HepG2 (cell line): ENCODE data around the gene PA2G4. TPM values are rescaled to one million over a fixed set of nuclear protein-coding genes. Genes with fewer than 3 reads are reported as not detected.

ENCODE experiments used
- AHR ChIP-seq: IDR thresholded peaks from 2 replicates; pipeline ENCODE4 v1.6.1; 2018; ENCODE audit warnings: missing genetic modification reagents, missing compliant biosample characterization
- CBFB ChIP-seq: sonication (generic); formaldehyde crosslinking; IDR thresholded peaks from 2 replicates; pipeline ENCODE4 v1.4.0; 2020; ENCODE audit warnings: missing genetic modification reagents
- CREM ChIP-seq, 2 experiments: sonication (generic) in 1 of 2; formaldehyde crosslinking in 1 of 2; IDR thresholded peaks; 2 replicates each; pipeline versions ENCODE4 v1.4.0 to v1.6.1; 2016 to 2020; ENCODE audit warnings: antibody characterized with exemption in 1 of 2, mild to moderate bottlenecking in 1 of 2, missing genetic modification reagents in 1 of 2
- ELF3 ChIP-seq: IDR thresholded peaks from 2 replicates; pipeline ENCODE4 v1.6.1; 2016; ENCODE audit warnings: missing genetic modification reagents, missing compliant biosample characterization
- GLI4 ChIP-seq: sonication (generic); formaldehyde crosslinking; IDR thresholded peaks from 2 replicates; pipeline ENCODE4 v1.5.1; 2020; ENCODE audit warnings: missing genetic modification reagents, mild to moderate bottlenecking, moderate library complexity, borderline replicate concordance
- GMEB1 ChIP-seq: sonication (generic); formaldehyde crosslinking; IDR thresholded peaks from 2 replicates; pipeline ENCODE4 v1.5.1; 2020; ENCODE audit warnings: missing genetic modification reagents, mild to moderate bottlenecking, borderline replicate concordance
- JDP2 ChIP-seq: sonication (generic); formaldehyde crosslinking; IDR thresholded peaks from 2 replicates; pipeline ENCODE4 v1.8.1; 2022; ENCODE audit warnings: missing genetic modification reagents, borderline replicate concordance
- KDM1A ChIP-seq: IDR thresholded peaks from 2 replicates; pipeline ENCODE4 v1.6.1; 2016; ENCODE audit warnings: missing compliant biosample characterization
- KDM2A ChIP-seq: sonication (generic); formaldehyde crosslinking; IDR thresholded peaks from 2 replicates; pipeline ENCODE4 v1.4.0; 2020; ENCODE audit warnings: low read depth, missing genetic modification reagents, borderline replicate concordance
- PTBP1 ChIP-seq: fragments of 200-400 bp; formaldehyde crosslinking; IDR thresholded peaks from 2 replicates; pipeline ENCODE4 v1.6.1; 2018; ENCODE audit warnings: low read length, low read depth; ENCODE audit not compliant: poor library complexity, severe bottlenecking
- SKI ChIP-seq: fragments of 450-650 bp; IDR thresholded peaks from one replicate; pipeline ENCODE4 v1.6.1; 2018; ENCODE audit warnings: mild to moderate bottlenecking; ENCODE audit not compliant: partially characterized antibody
- SMARCC2 ChIP-seq: fragments of 450-650 bp; IDR thresholded peaks from 2 replicates; pipeline ENCODE4 v1.6.1; 2017; ENCODE audit warnings: antibody characterized with exemption, mild to moderate bottlenecking
- SRSF4 ChIP-seq: fragments of 200-400 bp; formaldehyde crosslinking; IDR thresholded peaks from one replicate; pipeline ENCODE4 v1.6.1; 2018; ENCODE audit warnings: mild to moderate bottlenecking, low read depth, low read length, moderate library complexity; ENCODE audit not compliant: poor library complexity, severe bottlenecking
- STAG1 ChIP-seq: sonication (generic); formaldehyde crosslinking; IDR thresholded peaks from 2 replicates; pipeline ENCODE4 v1.4.0; 2020; ENCODE audit warnings: missing genetic modification reagents
- XRCC5 ChIP-seq: fragments of 200-400 bp; formaldehyde crosslinking; optimal IDR thresholded peaks from 2 replicates; pipeline ENCODE3; 2017; ENCODE audit warnings: mild to moderate bottlenecking, low read length
- ZFP41 ChIP-seq: sonication (generic); formaldehyde crosslinking; IDR thresholded peaks from 2 replicates; pipeline ENCODE4 v1.4.0; 2020; ENCODE audit warnings: mild to moderate bottlenecking, missing genetic modification reagents, borderline replicate concordance
- ZKSCAN1 ChIP-seq: fragments of 150-350 bp; IDR thresholded peaks from 2 replicates; pipeline ENCODE4 v1.6.1; 2014; ENCODE audit warnings: low read length
- ZNF10 ChIP-seq: sonication (generic); formaldehyde crosslinking; IDR thresholded peaks from 2 replicates; pipeline ENCODE4 v1.4.0; 2020; ENCODE audit warnings: mild to moderate bottlenecking, low read depth, missing genetic modification reagents, borderline replicate concordance
- ZNF160 ChIP-seq: sonication (generic); formaldehyde crosslinking; IDR thresholded peaks from 2 replicates; pipeline ENCODE4 v1.8.0; 2022; ENCODE audit warnings: mild to moderate bottlenecking, inconsistent platforms, missing genetic modification reagents
- ZNF577 ChIP-seq: sonication (generic); formaldehyde crosslinking; IDR thresholded peaks from 2 replicates; pipeline ENCODE4 v1.4.0; 2020; ENCODE audit warnings: mild to moderate bottlenecking, low read depth, missing genetic modification reagents, borderline replicate concordance
- ZNF607 ChIP-seq: sonication (generic); formaldehyde crosslinking; IDR thresholded peaks from 2 replicates; pipeline ENCODE4 v1.5.1; 2020; ENCODE audit warnings: missing genetic modification reagents, mild to moderate bottlenecking, borderline replicate concordance
- ZNF615 ChIP-seq: sonication (generic); formaldehyde crosslinking; IDR thresholded peaks from 2 replicates; pipeline ENCODE4 v1.5.0; 2020; ENCODE audit warnings: mild to moderate bottlenecking, missing genetic modification reagents, borderline replicate concordance
- polyA plus RNA-seq, 8 experiments: library from polyadenylated mRNA; depleted of rRNA in 3 of 8; stranded (reverse) in 7 of 8; unstranded in 1 of 8; fragments of >200 nt; fragmentation: Illumina TruSeq in 4 of 8; extraction: Trizol in 4 of 8; gene quantifications; 2 replicates each; pipeline versions ENCODE4 v1.2.1 to v1.2.3, GENCODE V29; 2011 to 2016; ENCODE audit warnings: low read depth in 4 of 8, missing spikeins in 1 of 8, mixed read lengths in 1 of 8; ENCODE audit not compliant: insufficient read depth in 1 of 8
- total RNA-seq, 5 experiments: library from RNA; depleted of rRNA; stranded (reverse); fragments of >200 nt; fragmentation: Illumina TruSeq; extraction: Trizol; gene quantifications; 2 replicates each; pipeline ENCODE4 v1.2.3, GENCODE V29; 2016; ENCODE audit warnings: low read depth in 1 of 5
- TF ChIP-seq, protein P1 (sequence below): sonication (generic); formaldehyde crosslinking; IDR thresholded peaks from 2 replicates; pipeline ENCODE4 v1.4.0; 2020; ENCODE audit warnings: missing genetic modification reagents

Gene PA2G4
- total and polyA plus RNA-seq, 2 of the 13 experiments (the other 11 are each of a cell fraction or from before 2014, with no cell fraction given), result 147 to 240 TPM

GRCh38 chr12:56117778-56118687 is 13.7 kb downstream of the PA2G4 start, which contains the start of gene ZC3H10 (continued):
- TF ChIP-seq KDM1A (CRISPR knock-in tag) (no peak), ZFP41 (CRISPR knock-in tag) (peak; percentile 32; the same call in 1 of the 2 replicates), GMEB1 (peak; percentile 97), GLI4 (CRISPR knock-in tag) (no peak), SMARCC2 (no peak), AHR (peak; percentile 81; the same call in 1 of the 2 replicates), ZKSCAN1 (no peak), ZNF607 (CRISPR knock-in tag) (no peak; the same call in 1 of the 2 replicates), STAG1 (CRISPR knock-in tag) (peak; percentile 31; the same call in 1 of the 2 replicates), PTBP1 (no peak), ZNF160 (peak; percentile 36; the same call in 1 of the 2 replicates), ZNF577 (no peak), CBFB (CRISPR knock-in tag) (peak; percentile 88), JDP2 (CRISPR knock-in tag) (no peak), XRCC5 (peak; percentile 68), KDM2A (CRISPR knock-in tag) (peak; percentile 100), SKI (peak; percentile 37), ZNF10 (CRISPR knock-in tag) (no peak), ZNF615 (CRISPR knock-in tag) (peak; percentile 86; the same call in 1 of the 2 replicates), ELF3 (CRISPR knock-in tag) (peak; percentile 92), CREM (IDR thresholded peaks at IDR 0.05) (peak; percentile 93), CREM (CRISPR knock-in tag; IDR thresholded peaks at IDR 0.05) (no peak), SRSF4 (no peak)
- TF ChIP-seq, protein P1, sequence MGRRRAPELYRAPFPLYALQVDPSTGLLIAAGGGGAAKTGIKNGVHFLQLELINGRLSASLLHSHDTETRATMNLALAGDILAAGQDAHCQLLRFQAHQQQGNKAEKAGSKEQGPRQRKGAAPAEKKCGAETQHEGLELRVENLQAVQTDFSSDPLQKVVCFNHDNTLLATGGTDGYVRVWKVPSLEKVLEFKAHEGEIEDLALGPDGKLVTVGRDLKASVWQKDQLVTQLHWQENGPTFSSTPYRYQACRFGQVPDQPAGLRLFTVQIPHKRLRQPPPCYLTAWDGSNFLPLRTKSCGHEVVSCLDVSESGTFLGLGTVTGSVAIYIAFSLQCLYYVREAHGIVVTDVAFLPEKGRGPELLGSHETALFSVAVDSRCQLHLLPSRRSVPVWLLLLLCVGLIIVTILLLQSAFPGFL (CRISPR knock-in tag), result no peak
